ENCODE measurements around the gene LAMA2. TPM values are rescaled to one million over a fixed set of nuclear protein-coding genes. Genes with fewer than 3 reads are reported as not detected.

The LAMA2 gene
- total and polyA plus RNA-seq, 2 of the 8 experiments (the other 6 are each of a cell fraction or from before 2014, with no cell fraction given) = 1.3 to 3.8 TPM

DNA sequence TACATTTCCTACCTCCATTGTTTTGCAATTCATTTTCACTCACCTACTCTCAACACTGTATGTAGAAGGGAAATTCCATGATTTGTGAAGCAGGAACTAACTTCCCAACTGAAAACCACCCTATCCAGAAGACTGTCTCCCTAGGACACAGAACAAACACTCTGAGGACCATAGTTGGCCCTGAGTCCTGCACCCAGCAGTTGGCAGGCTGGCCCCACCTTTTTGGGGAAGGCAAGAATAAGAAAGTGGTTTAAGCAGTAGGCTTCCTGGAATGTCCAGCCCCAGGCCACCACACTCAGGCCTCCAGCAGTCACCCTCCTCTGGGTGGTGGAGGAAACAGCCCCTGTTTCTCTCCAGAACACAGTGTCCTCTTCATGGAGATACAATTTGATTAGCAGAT is 568.2 kb downstream of the LAMA2 start:
- no peak for DNase-seq (ENCODE audit: low read depth in 1 of 2, low spot score in 2 of 2)
- no peaks in the 10 kb centered on the region for H3K79me1 ChIP-seq (ENCODE audit: low read depth, low read length)
- H2BK120ac ChIP-seq (replicated peaks; ENCODE audit: low read depth, low read length) = no peak overlapping the region
- no peak overlapping the region for H3K9ac ChIP-seq (replicated peaks in 1 of 4; ENCODE audit: extremely low read depth in 1 of 4, low read depth in 3 of 4, low read length in 3 of 4)
- no peaks in the 10 kb centered on the region for H3K9me3 ChIP-seq (ENCODE audit: insufficient read depth in 2 of 2, low read depth in 1 of 2, low read length in 1 of 2)
- H2BK15ac ChIP-seq (ENCODE audit: low read length) = no peak overlapping the region
- CTCF ChIA-PET (ENCODE audit: partially characterized antibody) = no interaction called here
- H4K91ac ChIP-seq (replicated peaks; ENCODE audit: insufficient read length, low read length) = no peak overlapping the region
- no peaks in the 10 kb centered on the region for H4K20me1 ChIP-seq (replicated peaks in 1 of 2; ENCODE audit: control insufficient read depth in 1 of 2, insufficient read depth in 2 of 2, low read length in 2 of 2)
- no peaks in the 10 kb centered on the region for H3K23me2 ChIP-seq (ENCODE audit: low read depth, low read length)
- no peak for FAIRE-seq
- H3K79me2 ChIP-seq (ENCODE audit: control insufficient read depth in 1 of 2, insufficient read depth in 2 of 2, low read length in 2 of 2) = no peaks in the 10 kb centered on the region
- no peaks in the 10 kb centered on the region for H3K36me3 ChIP-seq (ENCODE audit: control insufficient read depth in 2 of 4, insufficient read depth in 4 of 4, low read length in 3 of 4)
- POLR2A ChIA-PET (ENCODE audit: partially characterized antibody) = no interaction called here
- H2AK5ac ChIP-seq (ENCODE audit: low read depth, low read length) = no peak overlapping the region
- H3K18ac ChIP-seq (ENCODE audit: extremely low read depth, low read length) = no peak overlapping the region
- no peaks in the 10 kb centered on the region for H3K27me3 ChIP-seq (replicated peaks in 1 of 4; ENCODE audit: control insufficient read depth in 3 of 4, extremely low read depth in 1 of 4, insufficient read depth in 3 of 4, low read length in 3 of 4)
- no peak overlapping the region for H4K8ac ChIP-seq (ENCODE audit: extremely low read depth, insufficient read depth, low read length)
- no peak overlapping the region for H3K23ac ChIP-seq (ENCODE audit: insufficient read length)
- no peak overlapping the region for H2AFZ ChIP-seq (ENCODE audit: low read length)
- H2BK5ac ChIP-seq (ENCODE audit: low read depth, low read length) = no peak overlapping the region
- H3K4me3 ChIP-seq (ENCODE audit: extremely low read depth in 1 of 4, insufficient read depth in 2 of 4, low read depth in 3 of 4, low read length in 4 of 4) = no peak overlapping the region
- no peak overlapping the region for H4K5ac ChIP-seq (ENCODE audit: insufficient read length, low read depth, low read length)
- H2BK12ac ChIP-seq (ENCODE audit: low read depth, low read length) = no peak overlapping the region
- no peak overlapping the region for H3K4ac ChIP-seq (replicated peaks; ENCODE audit: insufficient read length, low read depth, low read length)
- no peak overlapping the region for H3K14ac ChIP-seq (ENCODE audit: insufficient read length)
- TF ChIP-seq JUND (IDR thresholded peaks at IDR 0.05; ENCODE audit: low read length) (no peak), RAD21 (IDR thresholded peaks at IDR 0.05 in 1 of 2, conservative IDR thresholded peaks at IDR 0.05 in 1 of 2; ENCODE audit: low read depth in 2 of 2, low read length in 2 of 2) (no peak), SRF (IDR thresholded peaks at IDR 0.05; ENCODE audit: low read depth, low read length) (no peak), CBX8 (IDR thresholded peaks at IDR 0.05; ENCODE audit: borderline replicate concordance, low read depth, low read length) (no peak), CBX5 (IDR thresholded peaks at IDR 0.05; ENCODE audit: low read depth, low read length) (no peak), HDAC6 (IDR thresholded peaks at IDR 0.05; ENCODE audit: low read depth, low read length) (no peak), RFX5 (IDR thresholded peaks at IDR 0.05; ENCODE audit: borderline replicate concordance, low read depth, low read length) (no peak), SUZ12 (IDR thresholded peaks at IDR 0.05; ENCODE audit: low read length) (no peak), SIX5 (IDR thresholded peaks at IDR 0.05; ENCODE audit: low read depth, low read length) (no peak)
- TF ChIP-seq, protein P1, sequence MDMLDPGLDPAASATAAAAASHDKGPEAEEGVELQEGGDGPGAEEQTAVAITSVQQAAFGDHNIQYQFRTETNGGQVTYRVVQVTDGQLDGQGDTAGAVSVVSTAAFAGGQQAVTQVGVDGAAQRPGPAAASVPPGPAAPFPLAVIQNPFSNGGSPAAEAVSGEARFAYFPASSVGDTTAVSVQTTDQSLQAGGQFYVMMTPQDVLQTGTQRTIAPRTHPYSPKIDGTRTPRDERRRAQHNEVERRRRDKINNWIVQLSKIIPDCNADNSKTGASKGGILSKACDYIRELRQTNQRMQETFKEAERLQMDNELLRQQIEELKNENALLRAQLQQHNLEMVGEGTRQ (IDR thresholded peaks at IDR 0.05; ENCODE audit: low read length) = no peak
- no peak overlapping the region for H2BK20ac ChIP-seq (ENCODE audit: low read length)
- no peak overlapping the region for H3K56ac ChIP-seq (replicated peaks; ENCODE audit: insufficient read length, low read depth, low read length)
- H3K27ac ChIP-seq (ENCODE audit: low read depth, low read length) = no peak overlapping the region
- H3K4me1 ChIP-seq (replicated peaks in 1 of 4; ENCODE audit: control insufficient read depth in 3 of 4, insufficient read depth in 4 of 4, low read length in 3 of 4) = peaks cover 0 to 5% (median 2%) of the 10 kb centered on the region in 4 experiments; a peak in 2 of 7 replicates
- H3K4me2 ChIP-seq (ENCODE audit: insufficient read depth in 1 of 2, low read depth in 2 of 2, low read length in 2 of 2) = no peak overlapping the region
